Fibroblast of mammary gland (primary cell): ENCODE results near the gene SERGEF.
"Not testable (repeated sequence)": the region's sequence is repeated elsewhere in the genome, so short reads cannot be mapped to it uniquely, and the experiment has no call there.

ENCODE experiments used
- DNase-seq: peaks from one replicate; pipeline ENCODE4 v3.0.0-alpha.2; 2010; ENCODE audit warnings: low read depth
- H3K4me3 ChIP-seq: 2 replicates; pipeline ENCODE4 v1.5.1; 2011; ENCODE audit warnings: low read depth, mild to moderate bottlenecking, low read length, moderate library complexity; ENCODE audit not compliant: control insufficient read depth
- CTCF ChIP-seq: conservative IDR thresholded peaks from 2 replicates; pipeline ENCODE4 v1.5.1; 2011; ENCODE audit warnings: low read depth, low read length, inconsistent platforms; ENCODE audit not compliant: control insufficient read depth, insufficient read depth

The SERGEF gene

DNA sequence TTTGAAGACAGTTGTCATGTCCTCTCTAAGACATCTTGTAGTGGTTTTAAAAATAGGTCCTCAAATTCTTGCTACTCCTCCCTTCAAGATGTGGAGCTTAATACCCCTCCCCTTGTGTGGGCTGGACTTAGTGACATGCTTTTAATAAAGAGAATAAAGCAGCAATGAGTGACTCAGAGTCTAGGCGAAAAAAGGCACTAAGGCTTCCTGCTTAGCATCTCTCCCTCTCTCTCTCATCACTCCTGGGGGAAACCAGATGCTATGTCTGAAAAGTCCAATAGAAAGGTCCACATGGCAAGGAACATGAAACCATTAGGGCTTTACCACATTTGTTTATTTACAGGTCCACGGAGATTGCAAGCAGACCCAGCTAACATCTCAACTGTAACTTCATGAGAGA is 11.7 kb downstream of the SERGEF start:
- no peak overlapping the region for H3K4me3 ChIP-seq
- DNase-seq, result no peak
- no peak for TF ChIP-seq CTCF

DNA sequence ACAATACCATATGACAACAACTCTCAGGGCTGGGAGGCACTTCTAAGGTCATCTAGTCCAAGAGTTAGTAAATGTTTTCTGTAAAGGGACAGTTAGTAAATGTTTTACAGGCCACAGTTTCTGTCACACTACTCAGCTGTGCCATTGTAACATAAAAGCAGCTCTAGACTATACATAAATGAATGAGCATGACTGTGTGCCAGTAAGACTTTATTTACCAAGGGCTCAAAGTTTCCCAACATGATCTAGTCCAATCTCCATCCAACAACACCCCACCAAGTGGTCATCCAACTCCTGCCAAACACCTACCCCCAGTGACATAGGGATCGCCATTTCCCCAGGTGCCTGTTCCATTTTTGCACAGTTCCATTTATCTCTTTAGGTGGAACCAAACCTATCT is 12.1 kb downstream of the SERGEF start:
- DNase-seq, result no peak
- H3K4me3 ChIP-seq, result no peak overlapping the region
- no peak for TF ChIP-seq CTCF

- not testable (repeated sequence) for DNase-seq, H3K4me3 ChIP-seq
These were observed 12.7 kb downstream of the SERGEF start for GRCh38 chr11:18000128-18000527.

GRCh38 chr11:17992916-17993315 is 19.9 kb downstream of the SERGEF start:
- DNase-seq, result no peak
- no peak overlapping the region for H3K4me3 ChIP-seq
- TF ChIP-seq CTCF, result no peak

- peak; percentile 66 for DNase-seq
- H3K4me3 ChIP-seq, result no peak overlapping the region
- TF ChIP-seq CTCF, result peak; percentile 92
These were observed 20.9 kb downstream of the SERGEF start for GRCh38 chr11:17991783-17992433.

DNA sequence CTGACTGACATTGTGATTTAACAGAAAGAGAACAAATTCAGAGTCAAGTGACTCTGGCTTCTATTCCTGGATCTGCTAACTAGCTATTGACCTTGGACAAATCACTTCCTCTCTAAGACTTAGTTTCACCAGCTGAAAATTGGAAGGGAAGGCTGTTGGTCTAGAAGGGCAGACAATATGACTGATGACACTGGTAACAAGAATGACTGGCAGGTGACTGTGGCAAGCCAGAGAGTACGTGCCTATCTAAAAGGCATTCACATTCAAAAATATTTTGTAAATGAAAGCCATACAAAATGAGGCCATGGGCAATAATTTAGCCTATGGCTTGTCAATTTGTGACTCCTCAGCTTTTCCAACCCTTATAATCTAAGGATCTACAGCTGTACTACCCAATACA is 23.5 kb downstream of the SERGEF start:
- no peak for DNase-seq
- TF ChIP-seq CTCF, result no peak
- H3K4me3 ChIP-seq, result no peak overlapping the region

GRCh38 chr11:17988465-17988864 is 24.4 kb downstream of the SERGEF start:
- DNase-seq, result no peak
- no peak for TF ChIP-seq CTCF

More at GRCh38 chr11:17988465-17988864, 24.4 kb downstream of the SERGEF start:
- no peak overlapping the region for H3K4me3 ChIP-seq
